Measurements from ENCODE around the gene MTFR1L.
A peak's percentile ranks its signal among the peaks of the same experiment; 100 is the strongest.

Gene MTFR1L

GRCh38 chr1:25847929-25848328, 28.2 kb downstream of the MTFR1L start:
- no peak overlapping the region for H3K4me3 ChIP-seq (ENCODE audit: low read depth, low read length)
- TF ChIP-seq MYC (IDR thresholded peaks at IDR 0.05; ENCODE audit: low read depth, low read length) (no peak), POLR2A (IDR thresholded peaks at IDR 0.05; ENCODE audit: extremely low read depth, insufficient read length) (no peak), MAX (IDR thresholded peaks at IDR 0.05; ENCODE audit: low read depth, low read length) (no peak), CTCF (IDR thresholded peaks at IDR 0.05; ENCODE audit: low read depth, low read length) (no peak)
- DNase-seq (ENCODE audit: low read depth), result no peak

- H3K4me3 ChIP-seq (ENCODE audit: low read depth, low read length), result no peak overlapping the region
- TF ChIP-seq MAX (IDR thresholded peaks at IDR 0.05; ENCODE audit: low read depth, low read length) (no peak), POLR2A (IDR thresholded peaks at IDR 0.05; ENCODE audit: extremely low read depth, insufficient read length) (no peak), CTCF (IDR thresholded peaks at IDR 0.05; ENCODE audit: low read depth, low read length) (no peak), MYC (IDR thresholded peaks at IDR 0.05; ENCODE audit: low read depth, low read length) (no peak)
- no peak for DNase-seq (ENCODE audit: low read depth)
Observed at GRCh38 chr1:25848531-25848930, 28.8 kb downstream of the MTFR1L start.

- H3K4me3 ChIP-seq (ENCODE audit: low read depth, low read length), result no peak overlapping the region
- TF ChIP-seq CTCF (IDR thresholded peaks at IDR 0.05; ENCODE audit: low read depth, low read length), result no peak
- TF ChIP-seq MYC (IDR thresholded peaks at IDR 0.05; ENCODE audit: low read depth, low read length), result no peak
- no peak for TF ChIP-seq MAX (IDR thresholded peaks at IDR 0.05; ENCODE audit: low read depth, low read length)
- TF ChIP-seq POLR2A (IDR thresholded peaks at IDR 0.05; ENCODE audit: extremely low read depth, insufficient read length), result no peak
- no peak for DNase-seq (ENCODE audit: low read depth)
Observed at GRCh38 chr1:25854554-25854953, 34.8 kb downstream of the MTFR1L start.

GRCh38 chr1:25856856-25857255, 37.1 kb downstream of the MTFR1L start:
- TF ChIP-seq MYC (IDR thresholded peaks at IDR 0.05; ENCODE audit: low read depth, low read length) (no peak), MAX (IDR thresholded peaks at IDR 0.05; ENCODE audit: low read depth, low read length) (no peak), POLR2A (IDR thresholded peaks at IDR 0.05; ENCODE audit: extremely low read depth, insufficient read length) (no peak), CTCF (IDR thresholded peaks at IDR 0.05; ENCODE audit: low read depth, low read length) (no peak)

GRCh38 chr1:25858494-25858893, 38.7 kb downstream of the MTFR1L start:
- peak overlapping the region; percentile 95 for H3K4me3 ChIP-seq (ENCODE audit: low read depth, low read length)
- TF ChIP-seq POLR2A (IDR thresholded peaks at IDR 0.05; ENCODE audit: extremely low read depth, insufficient read length), result no peak
- no peak for TF ChIP-seq MAX (IDR thresholded peaks at IDR 0.05; ENCODE audit: low read depth, low read length)
- no peak for TF ChIP-seq MYC (IDR thresholded peaks at IDR 0.05; ENCODE audit: low read depth, low read length)
- TF ChIP-seq CTCF (IDR thresholded peaks at IDR 0.05; ENCODE audit: low read depth, low read length), result no peak
- peak; percentile 62 for DNase-seq (ENCODE audit: low read depth)

More at GRCh38 chr1:25856856-25857255, 37.1 kb downstream of the MTFR1L start:
- no peak for DNase-seq (ENCODE audit: low read depth)
- no peak overlapping the region for H3K4me3 ChIP-seq (ENCODE audit: low read depth, low read length)
